NB4 (cell line): Measurements from ENCODE around the gene PTGR2.

ENCODE experiments used
- CTCF ChIP-seq: IDR thresholded peaks from one replicate; pipeline ENCODE4 v1.5.1; 2012; ENCODE audit warnings: low read depth, low read length
- POLR2A ChIP-seq: IDR thresholded peaks from 2 replicates; pipeline ENCODE4 v1.6.1; 2011; ENCODE audit warnings: mild to moderate bottlenecking; ENCODE audit not compliant: insufficient read length; ENCODE audit errors: extremely low read depth

- TF ChIP-seq CTCF (no peak), POLR2A (no peak)
These were observed 21.9 kb upstream of the PTGR2 start for GRCh38 chr14:73829526-73830431.
